GM18498 (cell line): ENCODE results near the gene CRKL.

Experiments
- ATAC-seq: cut with Tn5 transposase; IDR thresholded peaks from one replicate; pipeline ENCODE4 v1.9.1; 2021; ENCODE audit warnings: mild to moderate bottlenecking, moderate library complexity; ENCODE audit not compliant: unreplicated experiment

The CRKL gene

GRCh38 chr22:20980523-20980922 is 63.3 kb downstream of the CRKL start:
- ATAC-seq = no peak

- no peak for ATAC-seq
These were observed 63.9 kb downstream of the CRKL start for GRCh38 chr22:20980938-20981722.

- peak; percentile 80 for ATAC-seq
These were observed 64.8 kb downstream of the CRKL start, which contains the start of gene LZTR1 for GRCh38 chr22:20981787-20982562. Gene LZTR1 (plus strand): TSS chr22:20982297. CDS start chr22:20982372, 75 bp downstream.

GRCh38 chr22:20982563-20982882 is 65.3 kb downstream of the CRKL start:
- ATAC-seq = peak; percentile 12

DNA sequence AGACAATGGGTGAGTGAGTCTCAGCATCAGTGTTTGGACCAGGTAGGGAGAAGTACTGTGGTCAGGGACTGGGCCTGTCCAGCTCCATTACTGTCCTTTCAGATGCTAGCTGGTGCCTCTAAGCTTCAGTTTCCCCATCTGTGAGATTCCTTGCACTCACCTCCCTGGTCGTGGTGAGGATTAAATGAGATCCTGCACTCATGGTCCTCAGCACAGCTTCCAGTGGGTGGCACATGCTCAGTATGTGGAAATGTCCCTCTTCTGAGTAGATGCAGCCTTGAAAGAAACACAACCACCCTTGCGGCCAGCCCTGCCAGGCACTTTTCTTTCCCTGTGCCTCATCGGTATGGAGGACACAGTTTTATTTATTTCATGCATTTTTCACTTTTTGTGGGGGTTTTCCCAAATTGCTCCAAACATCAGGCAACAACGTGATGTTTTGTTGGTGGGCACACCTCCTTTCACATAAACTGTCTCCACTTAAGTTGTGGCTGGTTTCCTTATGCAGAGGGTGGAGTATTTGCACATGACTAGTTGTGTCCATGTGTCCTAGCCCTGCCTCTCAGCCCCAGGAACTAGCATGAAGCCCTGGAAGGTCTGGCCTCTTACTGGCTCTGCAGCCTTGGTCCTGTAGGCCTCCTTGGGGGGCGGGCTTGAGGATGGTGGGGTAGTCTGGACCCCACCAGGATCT is 66.0 kb downstream of the CRKL start:
- ATAC-seq = no peak

DNA sequence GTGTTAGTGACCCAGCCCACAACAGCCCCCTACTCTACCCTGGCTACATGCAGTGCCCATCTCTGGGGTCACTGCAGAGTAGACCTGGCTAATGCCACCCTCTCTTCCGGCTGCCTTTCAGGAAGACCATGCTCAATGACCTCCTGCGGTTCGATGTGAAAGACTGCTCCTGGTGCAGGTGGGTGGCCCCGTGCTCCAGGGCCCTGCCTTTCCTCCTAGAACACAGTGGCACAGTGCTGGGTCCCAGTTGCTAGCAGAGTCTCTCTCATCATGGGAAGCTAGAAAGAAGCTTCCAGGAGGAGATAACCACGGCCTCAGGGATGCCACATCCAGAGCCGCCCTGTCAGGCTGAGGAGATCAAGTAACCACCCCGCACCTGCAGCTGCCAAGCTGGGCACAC is 68.5 kb downstream of the CRKL start:
- no peak for ATAC-seq

DNA sequence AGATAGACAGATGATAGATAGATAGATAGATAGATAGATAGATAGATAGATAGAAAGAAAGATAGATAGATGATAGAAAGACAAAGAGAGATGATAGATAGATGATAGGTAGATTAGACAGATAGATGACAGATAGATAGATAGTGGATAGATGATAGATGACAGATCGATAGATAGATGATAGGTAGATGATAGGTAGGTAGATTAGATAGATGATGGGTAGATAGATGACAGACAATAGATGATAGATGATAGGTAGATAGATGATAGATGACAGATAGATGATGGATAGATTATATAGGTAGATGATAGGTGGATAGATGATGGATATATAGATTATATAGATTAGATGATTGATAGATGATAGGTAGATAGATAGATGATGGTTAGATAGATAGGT is 69.2 kb downstream of the CRKL start:
- no peak for ATAC-seq

- ATAC-seq = no peak
These were observed 70.2 kb downstream of the CRKL start for GRCh38 chr22:20987375-20987774.

GRCh38 chr22:20988573-20989322 is 71.5 kb downstream of the CRKL start:
- ATAC-seq = no peak

DNA sequence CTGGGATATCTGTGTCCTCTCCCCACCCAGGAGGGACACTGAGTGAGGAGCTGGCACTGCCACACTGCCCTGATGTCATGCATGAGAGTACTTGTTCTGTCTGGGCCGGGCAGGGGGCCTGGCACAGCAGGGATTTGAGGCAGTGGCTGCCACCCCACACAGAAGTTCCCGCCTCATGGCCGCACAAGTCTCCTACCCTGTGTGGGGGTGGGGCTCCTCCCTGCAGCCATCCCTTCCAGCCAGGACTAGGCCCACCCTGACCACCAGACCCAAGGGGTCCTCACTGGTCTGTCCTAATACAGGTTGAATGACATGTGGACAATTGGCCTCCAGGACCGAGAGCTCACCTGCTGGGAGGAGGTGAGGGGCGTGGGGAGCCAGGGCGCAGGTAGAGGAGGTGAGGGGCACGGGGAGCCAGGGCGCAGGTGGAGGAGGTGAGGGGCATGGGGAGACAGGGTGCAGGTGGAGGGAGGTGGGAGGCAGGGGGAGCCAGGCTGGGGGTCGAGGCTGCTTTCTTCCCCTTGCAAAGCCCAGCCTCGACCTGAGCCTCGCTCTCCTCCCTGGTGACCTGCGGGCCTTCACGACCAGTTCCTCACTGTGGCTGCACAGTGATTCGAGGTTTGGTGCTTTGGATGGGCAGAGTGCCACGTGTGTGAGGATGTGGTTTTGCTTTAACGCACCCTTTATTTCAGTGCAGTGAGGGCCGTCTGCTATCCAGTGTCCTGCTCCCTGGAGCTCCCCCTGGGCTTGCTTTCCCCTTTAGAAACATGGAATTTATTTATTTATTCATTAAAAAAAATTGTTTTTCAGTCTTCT is 72.3 kb downstream of the CRKL start:
- ATAC-seq = no peak

DNA sequence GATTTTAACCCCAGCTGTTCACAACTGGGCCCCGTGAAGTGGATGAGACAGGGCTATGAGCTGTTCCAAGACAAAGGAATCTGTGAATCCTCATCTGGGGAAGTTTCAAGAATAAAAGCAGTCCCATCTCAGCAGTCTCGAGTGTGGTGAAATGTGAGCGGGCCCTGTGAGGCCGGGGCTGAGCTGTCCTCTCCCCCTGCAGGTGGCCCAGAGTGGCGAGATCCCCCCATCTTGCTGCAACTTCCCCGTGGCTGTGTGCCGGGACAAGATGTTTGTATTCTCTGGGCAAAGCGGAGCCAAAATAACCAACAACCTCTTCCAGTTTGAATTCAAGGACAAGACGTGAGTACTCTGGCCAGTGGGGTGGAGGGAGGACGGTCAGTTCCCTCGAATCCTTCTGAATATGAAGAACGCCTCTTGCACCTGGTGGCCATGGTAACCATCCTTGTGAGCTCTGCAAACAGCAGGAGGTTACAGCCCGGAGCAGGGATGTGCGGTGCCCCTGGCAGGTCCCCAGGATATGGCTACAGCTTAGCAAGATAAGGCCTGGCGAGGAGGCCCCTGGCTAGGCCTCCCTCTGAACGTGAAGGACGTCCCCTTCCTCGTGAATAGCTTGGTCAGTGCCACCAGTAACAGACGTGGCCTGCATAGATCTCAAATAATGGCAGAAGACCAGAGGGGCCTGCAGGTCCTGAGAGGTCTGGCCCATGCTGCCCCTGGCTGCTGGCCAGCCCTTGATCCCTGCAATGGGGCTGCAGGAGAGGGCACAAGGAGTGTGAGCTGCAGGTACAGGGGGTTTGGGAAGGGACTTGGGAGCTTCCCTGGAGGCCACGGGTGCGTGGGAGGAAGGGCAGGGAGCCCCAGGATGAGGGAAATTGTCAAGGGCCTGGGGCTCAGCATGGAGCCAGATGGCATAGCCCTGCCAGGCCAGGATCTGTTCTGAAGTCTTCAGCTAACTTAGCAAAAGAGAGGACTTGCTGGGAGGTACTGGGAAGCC is 73.3 kb downstream of the CRKL start:
- no peak for ATAC-seq

DNA sequence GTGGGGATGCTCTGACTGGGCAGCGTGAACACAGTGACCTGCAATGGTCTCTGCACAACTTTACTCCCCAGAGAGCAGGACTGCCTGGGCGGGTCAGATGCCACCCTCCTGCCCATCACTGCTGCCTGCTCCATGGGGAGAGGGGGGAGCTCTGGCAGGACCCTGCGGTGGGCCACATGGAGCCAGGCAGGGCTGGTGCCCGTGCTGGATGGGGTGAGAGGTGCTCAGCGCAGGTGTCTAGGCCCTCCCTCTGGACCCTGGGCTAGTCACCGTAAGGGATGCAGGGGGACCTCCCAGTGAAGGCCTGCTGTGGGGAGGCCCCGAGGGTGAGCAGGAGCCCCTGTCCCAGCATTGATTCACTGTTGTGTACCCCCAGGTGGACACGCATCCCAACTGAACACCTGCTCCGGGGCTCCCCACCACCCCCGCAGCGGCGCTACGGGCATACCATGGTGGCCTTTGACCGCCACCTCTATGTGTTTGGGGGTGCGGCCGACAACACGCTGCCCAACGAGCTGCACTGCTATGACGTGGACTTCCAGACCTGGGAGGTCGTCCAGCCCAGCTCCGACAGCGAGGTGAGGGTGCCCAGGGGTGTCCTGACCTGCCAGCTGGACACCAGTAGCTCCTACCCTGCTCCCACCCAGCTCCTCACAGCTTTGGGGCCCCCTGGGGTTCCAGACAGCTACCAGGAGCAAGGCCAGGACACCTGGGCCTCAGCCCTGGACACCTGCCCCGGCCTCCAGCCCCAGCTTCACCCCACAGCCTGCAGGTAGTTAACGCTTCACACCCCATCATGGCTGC is 74.2 kb downstream of the CRKL start:
- no peak for ATAC-seq

DNA sequence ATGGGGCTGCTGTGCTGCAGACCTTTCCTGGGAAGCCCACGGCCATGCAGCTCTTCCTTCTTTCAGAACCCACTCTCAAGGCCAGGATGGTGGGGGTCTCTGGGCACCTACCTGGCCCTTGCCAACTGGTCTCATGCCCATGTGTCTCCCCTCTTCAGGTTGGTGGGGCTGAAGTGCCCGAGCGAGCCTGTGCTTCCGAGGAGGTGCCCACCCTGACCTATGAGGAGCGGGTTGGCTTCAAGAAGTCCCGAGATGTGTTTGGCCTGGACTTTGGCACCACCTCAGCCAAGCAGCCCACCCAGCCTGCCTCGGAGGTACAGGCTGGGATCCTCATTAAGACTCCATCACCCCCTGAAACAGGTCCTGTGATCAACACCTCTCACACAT is 74.8 kb downstream of the CRKL start:
- ATAC-seq = no peak

GRCh38 chr22:20992456-20993303 is 75.5 kb downstream of the CRKL start:
- ATAC-seq = no peak

GRCh38 chr22:20993304-20994127 is 76.3 kb downstream of the CRKL start:
- ATAC-seq = no peak

DNA sequence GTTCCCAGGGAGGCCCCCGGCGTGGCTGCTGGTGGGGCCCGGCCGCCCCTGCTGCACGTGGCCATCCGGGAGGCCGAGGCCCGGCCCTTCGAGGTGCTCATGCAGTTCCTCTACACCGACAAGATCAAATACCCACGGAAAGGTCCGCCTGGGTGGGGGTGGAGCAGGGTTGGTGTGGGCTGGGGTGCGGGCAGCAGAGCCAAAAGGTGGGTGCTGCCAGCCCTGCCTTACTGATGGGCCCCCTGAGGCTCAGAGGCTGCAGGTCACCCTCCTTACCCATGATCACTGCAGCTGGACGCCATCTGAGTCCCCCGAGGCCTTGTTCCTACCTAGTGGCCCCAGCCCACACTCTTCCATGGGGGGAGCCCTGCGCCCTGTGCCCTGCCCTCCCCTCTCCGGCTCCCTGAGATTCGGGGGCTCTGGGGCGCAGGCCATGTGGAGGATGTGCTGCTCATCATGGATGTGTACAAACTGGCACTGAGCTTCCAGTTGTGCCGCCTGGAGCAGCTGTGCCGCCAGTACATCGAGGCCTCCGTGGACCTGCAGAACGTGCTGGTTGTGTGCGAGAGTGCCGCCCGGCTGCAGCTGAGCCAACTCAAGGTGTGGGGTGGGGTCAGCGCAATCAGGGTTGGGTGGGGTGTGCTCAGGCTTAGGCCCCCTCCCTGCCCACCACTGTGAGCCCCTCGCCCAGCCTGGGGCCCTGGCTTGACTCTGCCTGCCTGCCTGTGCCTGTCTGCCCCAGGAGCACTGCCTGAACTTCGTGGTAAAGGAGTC is 77.1 kb downstream of the CRKL start:
- ATAC-seq = no peak
